ENCODE data around the gene TUBA4A.

DNA sequence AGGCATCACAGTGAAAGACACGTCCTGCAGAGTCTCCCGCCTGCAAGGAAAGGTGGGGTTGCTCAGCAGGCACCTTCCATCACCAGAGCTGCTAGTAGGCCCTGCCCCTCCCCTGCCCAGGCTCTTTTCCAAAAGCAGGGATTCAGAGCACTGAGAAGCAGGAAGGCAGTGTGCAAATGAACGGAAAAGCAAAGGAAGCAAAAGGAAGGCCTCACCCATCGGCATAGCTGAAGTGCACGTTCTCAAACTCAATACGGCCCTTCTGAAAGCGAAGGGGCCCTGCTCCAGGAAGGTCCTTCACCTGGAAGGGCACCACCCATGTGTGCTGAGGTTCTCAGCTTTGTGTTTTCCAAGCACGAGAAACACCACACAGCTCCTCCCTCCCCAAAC is 40.7 kb downstream of the TUBA4A start:
- TF ChIP-seq POLR2A (IDR thresholded peaks at IDR 0.05) (no peak), POLR2AphosphoS5 (IDR thresholded peaks at IDR 0.05) (no peak)
- TF ChIP-seq, protein P1, sequence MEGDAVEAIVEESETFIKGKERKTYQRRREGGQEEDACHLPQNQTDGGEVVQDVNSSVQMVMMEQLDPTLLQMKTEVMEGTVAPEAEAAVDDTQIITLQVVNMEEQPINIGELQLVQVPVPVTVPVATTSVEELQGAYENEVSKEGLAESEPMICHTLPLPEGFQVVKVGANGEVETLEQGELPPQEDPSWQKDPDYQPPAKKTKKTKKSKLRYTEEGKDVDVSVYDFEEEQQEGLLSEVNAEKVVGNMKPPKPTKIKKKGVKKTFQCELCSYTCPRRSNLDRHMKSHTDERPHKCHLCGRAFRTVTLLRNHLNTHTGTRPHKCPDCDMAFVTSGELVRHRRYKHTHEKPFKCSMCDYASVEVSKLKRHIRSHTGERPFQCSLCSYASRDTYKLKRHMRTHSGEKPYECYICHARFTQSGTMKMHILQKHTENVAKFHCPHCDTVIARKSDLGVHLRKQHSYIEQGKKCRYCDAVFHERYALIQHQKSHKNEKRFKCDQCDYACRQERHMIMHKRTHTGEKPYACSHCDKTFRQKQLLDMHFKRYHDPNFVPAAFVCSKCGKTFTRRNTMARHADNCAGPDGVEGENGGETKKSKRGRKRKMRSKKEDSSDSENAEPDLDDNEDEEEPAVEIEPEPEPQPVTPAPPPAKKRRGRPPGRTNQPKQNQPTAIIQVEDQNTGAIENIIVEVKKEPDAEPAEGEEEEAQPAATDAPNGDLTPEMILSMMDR (IDR thresholded peaks at IDR 0.05): no peak
